IMR-90 (cell line): ENCODE measurements around the gene RIPOR3. TPM values are rescaled to one million over a fixed set of nuclear protein-coding genes. Genes with fewer than 3 reads are reported as not detected.

Experiments
- ATAC-seq: fragments of 200-7000 bp; cut with Tn5 transposase; 2 replicates; pipeline ENCODE4 v1.9.1; 2020; ENCODE audit warnings: low read depth, mild to moderate bottlenecking, moderate library complexity
- BruUV-seq: library from RNA; stranded (reverse); fragments of 400-500 nt; replicated peaks from 2 replicates; lab custom pipeline; 2021; lab: Mats Ljungman, UMichigan
- CTCF ChIA-PET: fragments of 300-600 bp; formaldehyde crosslinking; extraction: SDS; loops from one replicate; lab custom pipeline; 2021; ENCODE audit warnings: antibody characterized with exemption; lab: Yijun Ruan, JAX
- POLR2A ChIA-PET: fragments of 300-600 bp; sonication (Branson Sonifier 250); formaldehyde crosslinking; loops from one replicate; lab custom pipeline; 2022; ENCODE audit warnings: antibody characterized with exemption; ENCODE audit not compliant: unreplicated experiment; lab: Charles Lee
- DNase-seq: peaks from one replicate; pipeline ENCODE4 v3.0.0; 2013
- H2AFZ ChIP-seq: replicated peaks from 2 replicates; pipeline ENCODE3; 2013; ENCODE audit warnings: low read length, mild to moderate bottlenecking; ENCODE audit not compliant: poor library complexity
- H2AK5ac ChIP-seq: 2 replicates; pipeline ENCODE4 v1.6.1; 2013; ENCODE audit warnings: low read depth, low read length, inconsistent platforms
- H2AK9ac ChIP-seq: replicated peaks from 2 replicates; pipeline ENCODE3; 2013; ENCODE audit warnings: mild to moderate bottlenecking, low read depth, low read length, moderate library complexity; ENCODE audit not compliant: poor library complexity
- H2BK120ac ChIP-seq: 2 replicates; pipeline ENCODE4 v1.6.1; 2013; ENCODE audit warnings: low read depth, low read length, inconsistent platforms
- H2BK15ac ChIP-seq: 3 replicates; pipeline ENCODE4 v1.6.1; 2013; ENCODE audit warnings: low read depth, low read length, inconsistent platforms
- H2BK20ac ChIP-seq: 2 replicates; pipeline ENCODE4 v1.6.1; 2013; ENCODE audit warnings: low read depth, mild to moderate bottlenecking, inconsistent platforms, low read length, moderate library complexity
- H2BK5ac ChIP-seq: 2 replicates; pipeline ENCODE4 v1.6.1; 2013; ENCODE audit warnings: mild to moderate bottlenecking, low read depth, low read length, inconsistent platforms; ENCODE audit not compliant: poor library complexity, severe bottlenecking
- H3K14ac ChIP-seq: replicated peaks from 2 replicates; pipeline ENCODE4 v1.6.1; 2013; ENCODE audit warnings: low read depth, low read length, inconsistent platforms
- H3K18ac ChIP-seq: 2 replicates; pipeline ENCODE4 v1.6.1; 2013; ENCODE audit warnings: low read depth, low read length, control low read depth
- H3K23ac ChIP-seq: 2 replicates; pipeline ENCODE4 v1.6.1; 2013; ENCODE audit warnings: low read depth, low read length, inconsistent platforms
- H3K27ac ChIP-seq: 2 replicates; pipeline ENCODE4 v1.5.1; 2013; ENCODE audit warnings: mild to moderate bottlenecking, control low read depth, low read length; ENCODE audit not compliant: insufficient read depth
- H3K27me3 ChIP-seq: 2 replicates; pipeline ENCODE4 v1.6.1; 2013; ENCODE audit warnings: low read length; ENCODE audit not compliant: control insufficient read depth, insufficient read depth
- H3K36me3 ChIP-seq: 2 replicates; pipeline ENCODE4 v1.6.1; 2013; ENCODE audit warnings: low read length, mixed read lengths; ENCODE audit not compliant: control insufficient read depth, insufficient read depth
- H3K4ac ChIP-seq: 2 replicates; pipeline ENCODE4 v1.6.1; 2013; ENCODE audit warnings: low read depth, low read length, inconsistent platforms
- H3K4me1 ChIP-seq: 2 replicates; pipeline ENCODE4 v1.6.1; 2013; ENCODE audit warnings: low read length, mixed read lengths; ENCODE audit not compliant: control insufficient read depth, insufficient read depth
- H3K4me2 ChIP-seq: 2 replicates; pipeline ENCODE4 v1.6.1; 2013; ENCODE audit warnings: low read depth, mild to moderate bottlenecking, control low read depth, low read length, moderate library complexity
- H3K4me3 ChIP-seq: 2 replicates; pipeline ENCODE4 v1.5.1; 2013; ENCODE audit warnings: low read depth, mild to moderate bottlenecking, control low read depth, low read length, moderate library complexity; ENCODE audit not compliant: insufficient read depth
- H3K56ac ChIP-seq: 2 replicates; pipeline ENCODE4 v1.6.1; 2013; ENCODE audit warnings: low read length, inconsistent platforms; ENCODE audit not compliant: insufficient read depth; ENCODE audit errors: extremely low read depth
- H3K79me1 ChIP-seq, 2 experiments: 2 replicates each; pipeline ENCODE4 v1.6.1; 2013; ENCODE audit warnings: low read length in 2 of 2, inconsistent platforms in 1 of 2, low read depth in 1 of 2
- H3K9ac ChIP-seq: 2 replicates; pipeline ENCODE4 v1.6.1; 2013; ENCODE audit warnings: low read depth, low read length, control low read depth
- H3K9me1 ChIP-seq: 2 replicates; pipeline ENCODE4 v1.6.1; 2013; ENCODE audit warnings: low read length, inconsistent platforms; ENCODE audit not compliant: insufficient read depth
- H3K9me3 ChIP-seq: 2 replicates; pipeline ENCODE4 v1.6.1; 2013; ENCODE audit warnings: low read length; ENCODE audit not compliant: control insufficient read depth, insufficient read depth
- H4K20me1 ChIP-seq: 2 replicates; pipeline ENCODE4 v1.6.1; 2013; ENCODE audit warnings: low read length, inconsistent platforms; ENCODE audit not compliant: insufficient read depth
- H4K5ac ChIP-seq: 2 replicates; pipeline ENCODE4 v1.6.1; 2013; ENCODE audit warnings: mild to moderate bottlenecking, low read depth, low read length, control low read depth
- H4K8ac ChIP-seq, 2 experiments: 2 replicates each; pipeline ENCODE4 v1.6.1; 2013; ENCODE audit warnings: low read depth in 2 of 2, low read length in 2 of 2, control low read depth in 1 of 2, inconsistent platforms in 1 of 2
- H4K91ac ChIP-seq: 2 replicates; pipeline ENCODE4 v1.6.1; 2013; ENCODE audit warnings: low read depth, low read length, inconsistent platforms; ENCODE audit not compliant: insufficient read depth
- BHLHE40 ChIP-seq: fragments of 150-350 bp; IDR thresholded peaks from 2 replicates; pipeline ENCODE4 v1.6.1; 2016; ENCODE audit warnings: mild to moderate bottlenecking, low read depth, low read length
- CEBPB ChIP-seq: IDR thresholded peaks from 2 replicates; pipeline ENCODE4 v1.6.1; 2012; ENCODE audit warnings: low read depth, low read length, improper control_type of control experiment
- CTCF ChIP-seq: conservative IDR thresholded peaks from 2 replicates; pipeline ENCODE4 v1.5.1; 2012; ENCODE audit warnings: mild to moderate bottlenecking, low read depth, low read length, improper control_type of control experiment
- NFE2L2 ChIP-seq: fragments of 150-350 bp; IDR thresholded peaks from 2 replicates; pipeline ENCODE4 v1.6.1; 2016; ENCODE audit warnings: low read depth, mild to moderate bottlenecking, low read length
- WGBS, 2 experiments: methylation state at CpG; one replicate each; pipeline versions ENCODE4 v1.1.5 to v1.1.7; 2013; ENCODE audit warnings: missing lambda C conversion rate in 2 of 2; ENCODE audit not compliant: insufficient read length in 1 of 2; ENCODE audit errors: extremely low coverage in 2 of 2; 5-methylcytosine and 5-hydroxymethylcytosine counted together
- dilution Hi-C: fragments of 300-500 bp; cut with HindIII; formaldehyde crosslinking; loops from one replicate; pipeline ENCODE4 v1.14.3; 2018; ENCODE audit warnings: low sequenced_read_pairs; ENCODE audit not compliant: unreplicated experiment
- in situ Hi-C: fragments of 300-500 bp; cut with MboI; formaldehyde crosslinking; loops from 3 replicates; pipeline ENCODE4 v1.14.3; 2019; ENCODE audit warnings: low sequenced_read_pairs, inconsistent platforms, mixed read lengths
- intact Hi-C: fragments of 100-400 bp; cut with micrococcal nuclease; formaldehyde crosslinking; loops from 2 replicates; pipeline ENCODE4 v1.10.0; 2022
- polyA plus RNA-seq, 3 experiments: library from polyadenylated mRNA; depleted of rRNA; stranded (reverse); fragments of >200 nt; gene quantifications; 2 replicates each; pipeline ENCODE4 v1.2.3, GENCODE V29; 2012; ENCODE audit warnings: low replicate concordance in 1 of 3
- total RNA-seq: library from RNA; depleted of rRNA; stranded (reverse); fragments of >200 nt; gene quantifications from 2 replicates; pipeline ENCODE4 v1.2.3, GENCODE V29; 2012

Gene RIPOR3
- total and polyA plus RNA-seq, 2 of the 4 experiments (the other 2 are of a cell fraction): 0.54 to 1.7 TPM

- CTCF ChIA-PET: interaction anchor here (0.6 to 0.9 kb wide), 2 partner anchors 103 to 1288 kb away, joined by 3 read pairs; no protein-coding TSS in a partner anchor
- H3K4me1 ChIP-seq: peaks cover 19% of the 10 kb centered on the region
- WGBS, 2 experiments: no CpG with 5 or more reads among the region's 1 CpG
- peak overlapping the region; percentile 93 for H2BK5ac ChIP-seq
- H3K56ac ChIP-seq: peak overlapping the region; percentile 74
- peak; percentile 6; the same call in 1 of the 2 replicates for TF ChIP-seq BHLHE40
- TF ChIP-seq CEBPB: peak; percentile 76
- TF ChIP-seq NFE2L2: no peak
- TF ChIP-seq CTCF: peak; percentile 34
- peak overlapping the region; percentile 36; the same call in 1 of the 2 replicates for H3K9ac ChIP-seq
- peak overlapping the region; percentile 90 for H3K23ac ChIP-seq
- peak overlapping the region; percentile 93 for H2BK20ac ChIP-seq
- peak; percentile 86 for DNase-seq
- POLR2A ChIA-PET: interaction anchor here (0.9 kb wide), 1 partner anchor 9 kb away, joined by 4 read pairs; no protein-coding TSS in a partner anchor
- peak; percentile 40 for ATAC-seq
- peak overlapping the region; percentile 86 for H4K91ac ChIP-seq
- peak overlapping the region; percentile 75 for H2BK15ac ChIP-seq
- H2BK120ac ChIP-seq: peak overlapping the region; percentile 94
- no peaks in the 10 kb centered on the region for H3K36me3 ChIP-seq
- H3K9me3 ChIP-seq: no peaks in the 10 kb centered on the region
- 0 out of 2 replicates have a peak overlapping the region, but pooled peaks have one; percentile 13 for H3K4me2 ChIP-seq
- no TSS peak for BruUV-seq
- peaks cover 14% of the 10 kb centered on the region for H3K9me1 ChIP-seq
- H3K14ac ChIP-seq: peak overlapping the region; percentile 92
- H3K27me3 ChIP-seq: no peaks in the 10 kb centered on the region
- H4K20me1 ChIP-seq: no peaks in the 10 kb centered on the region
- intact Hi-C loops (loop anchor here (5.0 kb wide), 2 partner anchors 61 to 86 kb away; partner anchors contain the start of gene PARD6B), dilution Hi-C loops (no loop called here), in situ Hi-C loops (no loop called here)
- no peak overlapping the region for H3K4me3 ChIP-seq
- H4K8ac ChIP-seq: peak overlapping the region; percentile 47 to 94
- peaks cover 0 to 19% of the 10 kb centered on the region in 2 experiments; a peak in 2 of 4 replicates for H3K79me1 ChIP-seq
- H2AFZ ChIP-seq: no peak overlapping the region
- peak overlapping the region; percentile 94 for H3K27ac ChIP-seq
- H4K5ac ChIP-seq: peak overlapping the region; percentile 93
- peak overlapping the region; percentile 96 for H3K4ac ChIP-seq
- no peak overlapping the region for H2AK9ac ChIP-seq
- H2AK5ac ChIP-seq: peak overlapping the region; percentile 98
- H3K18ac ChIP-seq: peak overlapping the region; percentile 97
Observed at GRCh38 chr20:50646483-50646996, 44.8 kb downstream of the RIPOR3 start.
